NCI-H1694 (cell line): Measurements from ENCODE around the gene HIBADH.

ENCODE experiments used
- DNase-seq: peaks from one replicate; lab custom pipeline; 2025; lab: John Stamatoyannopoulos, UW

The HIBADH gene

GRCh38 chr7:27662490-27663205 lies at the start of gene HIBADH:
Gene HIBADH, minus strand, starts transcription at chr7:27662883. Its CDS starts 95 bp downstream, at chr7:27662788.
- DNase-seq: peak; percentile 99

- no peak for DNase-seq
Measured at GRCh38 chr7:27712217-27712616, 49.5 kb upstream of the HIBADH start.

- no peak for DNase-seq
Measured at GRCh38 chr7:27709137-27710075, 46.7 kb upstream of the HIBADH start.

GRCh38 chr7:27708485-27708884 lies 45.8 kb upstream of the HIBADH start:
- DNase-seq: no peak

- no peak for DNase-seq
Measured at GRCh38 chr7:27705200-27705594, 42.5 kb upstream of the HIBADH start.

- no peak for DNase-seq
Measured at GRCh38 chr7:27704422-27705199, 41.9 kb upstream of the HIBADH start.

- no peak for DNase-seq
Measured at GRCh38 chr7:27703181-27703580, 40.5 kb upstream of the HIBADH start.

GRCh38 chr7:27700501-27700900 lies 37.8 kb upstream of the HIBADH start:
- DNase-seq: no peak

GRCh38 chr7:27699751-27700150 lies 37.1 kb upstream of the HIBADH start:
- DNase-seq: no peak

- DNase-seq: no peak
Measured at GRCh38 chr7:27697861-27698430, 35.3 kb upstream of the HIBADH start.

- DNase-seq: no peak
Measured at GRCh38 chr7:27695096-27695495, 32.4 kb upstream of the HIBADH start.

GRCh38 chr7:27693794-27694193 lies 31.1 kb upstream of the HIBADH start:
- no peak for DNase-seq

- no peak for DNase-seq
Measured at GRCh38 chr7:27690649-27691048, 28.0 kb upstream of the HIBADH start.

GRCh38 chr7:27689591-27690164 lies 27.0 kb upstream of the HIBADH start:
- DNase-seq: no peak

GRCh38 chr7:27689150-27689549 lies 26.5 kb upstream of the HIBADH start:
- DNase-seq: no peak

- DNase-seq: no peak
Measured at GRCh38 chr7:27688646-27689045, 26.0 kb upstream of the HIBADH start.

GRCh38 chr7:27688056-27688455 lies 25.4 kb upstream of the HIBADH start:
- no peak for DNase-seq

- no peak for DNase-seq
Measured at GRCh38 chr7:27686315-27686714, 23.6 kb upstream of the HIBADH start.

GRCh38 chr7:27685893-27686292 lies 23.2 kb upstream of the HIBADH start:
- DNase-seq: no peak

- no peak for DNase-seq
Measured at GRCh38 chr7:27685209-27685608, 22.5 kb upstream of the HIBADH start.

GRCh38 chr7:27684491-27684890 lies 21.8 kb upstream of the HIBADH start:
- no peak for DNase-seq

- DNase-seq: no peak
Measured at GRCh38 chr7:27680610-27681009, 17.9 kb upstream of the HIBADH start.
